HG02943 (cell line): ENCODE data around the gene PHTF1.
"Not testable (repeated sequence)": the region's sequence is repeated elsewhere in the genome, so short reads cannot be mapped to it uniquely, and the experiment has no call there.

Experiments used
- ATAC-seq: cut with Tn5 transposase; IDR thresholded peaks from one replicate; pipeline ENCODE4 v1.9.1; 2021; ENCODE audit warnings: mild to moderate bottlenecking, low read depth, moderate library complexity; ENCODE audit not compliant: unreplicated experiment

The PHTF1 gene

DNA sequence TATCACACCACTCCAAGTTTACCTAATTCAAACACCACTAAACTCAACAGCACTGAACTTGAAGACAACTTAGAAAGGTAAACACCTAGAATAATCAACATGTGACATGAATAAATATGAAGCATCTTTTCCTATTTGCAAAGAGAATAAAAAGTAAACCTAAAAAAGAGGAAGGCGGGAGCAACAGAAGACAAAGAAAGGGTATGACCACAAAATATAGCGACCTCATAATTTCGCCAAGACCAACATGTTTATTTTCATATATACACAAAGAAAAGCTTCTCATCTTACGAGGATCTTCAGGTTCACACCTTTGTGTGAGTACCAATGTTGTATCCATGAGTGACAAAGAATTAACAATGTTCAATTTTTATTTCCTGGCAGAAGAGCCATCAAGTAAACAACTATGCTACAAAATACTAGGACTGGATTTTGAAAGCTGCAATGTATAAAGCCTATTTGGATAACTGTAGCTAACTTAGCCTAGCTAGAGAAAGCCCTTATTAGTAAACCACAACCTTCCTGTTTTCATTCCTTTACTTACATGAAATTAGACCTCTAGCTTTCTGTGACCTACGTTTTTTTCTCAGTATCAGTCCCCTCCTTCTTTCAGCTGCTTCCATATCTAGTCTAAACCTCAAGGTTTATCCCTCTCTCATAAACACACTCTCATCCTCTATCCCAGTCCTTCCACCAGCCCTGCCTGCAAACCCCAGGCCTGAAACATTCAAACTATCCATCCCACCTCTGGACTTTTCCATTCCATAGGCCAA is 21.3 kb upstream of the PHTF1 start:
- ATAC-seq = peak; percentile 45

- ATAC-seq = no peak
These were observed 20.3 kb upstream of the PHTF1 start for GRCh38 chr1:113779542-113779941.

- ATAC-seq = no peak
These were observed 18.3 kb upstream of the PHTF1 start for GRCh38 chr1:113777561-113777960.

GRCh38 chr1:113770031-113770430 is 10.7 kb upstream of the PHTF1 start:
- no peak for ATAC-seq

- no peak for ATAC-seq
These were observed 10.3 kb upstream of the PHTF1 start for GRCh38 chr1:113769601-113769970.

- no peak for ATAC-seq
These were observed 9.8 kb upstream of the PHTF1 start for GRCh38 chr1:113768916-113769600.

DNA sequence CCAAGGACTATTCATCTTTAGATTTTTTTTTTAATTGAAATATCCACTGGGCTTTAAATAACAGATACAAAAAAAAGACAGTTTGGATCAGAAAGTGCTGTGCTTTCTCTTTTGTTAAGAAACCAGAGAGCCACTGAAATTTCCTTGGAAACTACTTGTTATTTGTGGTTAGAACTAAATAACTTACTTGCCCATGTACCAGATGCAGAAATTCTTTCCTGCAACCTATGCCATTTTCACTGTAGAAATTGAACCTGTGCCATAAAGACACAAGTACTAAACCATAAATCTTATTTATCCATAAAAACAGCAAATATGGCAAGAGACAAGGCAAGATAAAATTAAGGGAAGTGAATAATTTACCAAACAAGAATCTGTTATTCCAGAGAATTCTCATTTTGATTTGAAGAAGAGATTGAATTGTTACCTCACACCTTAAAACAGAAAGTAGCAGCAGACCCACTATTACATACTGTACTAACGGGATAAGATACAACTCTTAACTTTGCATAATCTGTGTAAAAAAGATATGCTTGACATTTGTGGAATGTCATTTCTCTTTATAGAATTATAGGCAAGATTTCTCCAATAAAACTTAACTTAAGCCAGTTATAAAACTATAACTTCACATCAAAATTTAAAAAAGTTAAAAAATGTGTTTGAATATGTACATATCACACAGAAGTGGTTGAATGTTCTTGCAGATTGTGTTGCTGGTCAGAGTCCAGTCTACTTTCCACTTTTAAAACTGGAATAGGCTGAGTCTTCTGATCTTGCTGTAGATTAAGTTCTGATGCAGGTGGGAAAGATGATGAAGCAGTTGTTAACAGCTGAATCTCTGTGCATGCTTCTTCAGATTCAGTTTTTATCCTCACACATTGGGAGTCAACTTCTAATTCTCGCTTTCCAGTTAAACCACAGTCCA is 6.3 kb upstream of the PHTF1 start:
- no peak for ATAC-seq

GRCh38 chr1:113763661-113764060 is 4.4 kb upstream of the PHTF1 start:
- no peak for ATAC-seq

DNA sequence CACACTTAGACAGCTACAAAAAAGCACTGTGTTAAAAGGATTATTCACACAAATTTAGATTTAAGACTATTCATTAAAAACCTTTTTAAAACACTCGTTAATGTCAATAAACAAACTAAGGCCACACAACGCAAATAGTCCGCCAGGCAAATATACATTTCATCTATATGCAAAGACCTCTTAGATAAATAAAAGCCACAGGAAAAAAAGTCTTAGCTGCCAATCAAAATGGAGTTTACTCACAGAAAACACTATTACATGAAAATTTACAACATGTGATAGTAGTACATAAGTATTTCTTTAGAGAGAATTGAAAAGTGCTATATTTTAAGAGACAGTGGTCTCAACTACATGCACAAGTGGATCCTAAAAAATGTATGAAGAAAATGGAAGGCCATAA is 2.7 kb upstream of the PHTF1 start:
- no peak for ATAC-seq

DNA sequence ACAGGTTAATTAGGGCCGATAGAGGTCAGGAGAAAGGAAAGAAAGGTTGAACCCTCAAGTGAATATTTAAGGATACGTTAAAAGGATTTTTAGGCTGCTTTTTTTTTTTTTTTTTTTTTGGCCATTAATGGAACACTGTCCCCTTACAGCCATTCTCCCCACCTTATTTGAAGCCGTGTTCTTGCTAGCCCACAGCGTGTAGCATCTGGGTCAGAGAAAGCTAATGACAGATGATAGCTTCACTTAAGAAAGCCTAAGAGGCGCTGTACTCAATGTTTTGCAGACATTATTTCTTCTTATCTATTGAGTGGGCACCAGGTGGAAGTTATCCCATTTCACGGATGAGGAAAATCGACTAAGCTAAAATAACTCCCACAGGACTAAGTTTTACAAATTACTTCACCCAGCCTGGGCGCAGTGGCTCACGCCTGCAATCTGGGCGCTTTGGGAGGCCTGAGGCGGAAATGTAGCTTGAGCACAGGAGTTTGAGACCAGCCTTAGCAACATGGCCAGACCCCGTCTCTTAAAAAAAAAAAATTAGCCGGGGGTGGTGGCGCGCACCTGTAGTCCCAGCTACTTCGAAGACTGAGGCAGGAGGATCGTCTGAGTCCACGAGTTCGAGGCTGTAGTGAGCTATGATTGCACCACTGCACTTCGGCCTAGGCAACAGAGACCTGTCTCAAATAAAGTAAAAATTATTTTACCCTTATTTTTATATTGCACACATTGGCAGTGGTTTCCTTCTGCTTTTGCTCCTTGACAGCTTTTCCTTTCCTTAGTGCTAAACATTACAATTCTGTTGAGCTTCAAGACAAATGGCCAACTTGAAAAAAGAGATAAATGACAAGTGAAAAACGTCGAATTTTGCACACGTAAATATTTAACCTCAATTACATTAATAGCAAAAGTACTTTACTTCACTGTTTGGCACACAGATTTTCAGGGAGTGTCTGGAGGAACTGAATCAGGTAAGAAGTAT is 1.1 kb upstream of the PHTF1 start:
- no peak for ATAC-seq

DNA sequence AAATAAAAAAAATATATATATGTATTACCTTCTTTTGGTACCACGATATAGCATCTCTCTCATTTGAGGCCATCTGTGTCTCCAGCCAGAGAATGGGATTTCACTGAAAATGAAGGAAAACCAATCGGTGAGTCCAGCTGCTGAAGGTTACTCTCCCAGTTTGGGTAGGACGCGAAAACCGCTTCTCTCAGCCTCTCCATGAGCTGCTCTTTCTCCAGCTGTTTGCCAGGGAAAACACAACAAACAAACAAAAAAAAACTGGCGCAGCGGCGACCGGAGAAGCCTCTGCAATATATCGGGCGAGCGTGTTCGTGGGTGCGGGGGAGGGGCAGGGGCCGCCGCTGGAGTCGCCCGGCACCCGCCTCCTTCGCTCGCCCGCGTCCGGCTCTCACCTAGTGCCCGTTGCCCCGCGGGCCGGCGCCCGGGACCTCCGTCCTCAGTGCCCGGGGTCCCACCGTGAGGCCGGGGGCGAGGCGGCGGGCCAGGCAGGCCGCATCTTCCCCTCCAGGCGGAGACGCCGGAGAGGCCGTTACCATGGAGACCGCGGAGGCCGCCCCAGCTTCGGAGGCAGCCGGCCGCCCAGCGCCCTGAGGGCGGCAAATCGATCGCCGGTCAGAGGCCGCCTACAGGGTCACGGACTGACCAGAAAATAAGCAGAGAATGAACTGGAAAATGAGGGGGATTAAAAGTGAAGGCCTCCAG is 504 bp downstream of the PHTF1 start:
- peak; percentile 66 for ATAC-seq

- ATAC-seq = no peak
These were observed 2.8 kb downstream of the PHTF1 start for GRCh38 chr1:113756461-113756860.

- not testable (repeated sequence) for ATAC-seq
These were observed 6.0 kb downstream of the PHTF1 start for GRCh38 chr1:113753333-113753732.

DNA sequence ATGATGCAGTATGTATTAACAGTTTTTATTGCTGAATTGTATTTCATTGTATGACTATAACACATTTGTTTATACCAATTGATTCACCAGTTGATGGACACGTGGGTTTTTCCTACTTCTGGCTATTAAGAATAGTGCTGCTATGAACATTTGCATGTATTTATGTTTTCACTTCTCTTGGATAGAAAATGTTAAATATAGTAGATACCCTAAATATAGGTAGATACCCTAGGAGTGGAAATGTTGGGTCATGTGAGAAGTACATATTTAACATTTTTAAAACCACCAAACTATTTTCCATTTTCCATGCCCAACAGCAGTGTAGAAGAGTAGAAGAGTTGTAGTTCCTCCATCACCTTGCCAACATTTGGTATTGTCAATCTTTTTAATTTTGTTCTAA is 7.8 kb downstream of the PHTF1 start:
- no peak for ATAC-seq

- no peak for ATAC-seq
These were observed 8.2 kb downstream of the PHTF1 start for GRCh38 chr1:113751114-113751513.

GRCh38 chr1:113749402-113749801 is 9.9 kb downstream of the PHTF1 start:
- no peak for ATAC-seq

DNA sequence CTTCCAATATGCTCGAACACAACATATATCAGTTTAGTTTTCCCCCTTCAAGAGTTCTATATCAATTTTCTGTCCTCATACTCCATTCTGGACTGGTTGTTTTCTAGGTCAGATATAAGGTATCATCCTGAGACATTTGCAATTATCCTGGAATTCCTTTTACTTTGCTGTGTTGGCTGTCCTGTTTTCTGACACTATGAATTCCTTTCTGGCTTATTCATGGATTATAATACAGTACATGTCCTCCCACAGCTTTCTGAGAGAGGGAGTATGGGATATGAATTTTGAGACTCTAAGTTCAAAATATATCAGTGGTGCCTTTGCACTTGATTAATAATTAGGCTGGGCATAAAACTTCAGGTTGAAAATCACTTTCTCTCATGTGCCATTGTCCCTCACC is 11.9 kb downstream of the PHTF1 start:
- no peak for ATAC-seq

DNA sequence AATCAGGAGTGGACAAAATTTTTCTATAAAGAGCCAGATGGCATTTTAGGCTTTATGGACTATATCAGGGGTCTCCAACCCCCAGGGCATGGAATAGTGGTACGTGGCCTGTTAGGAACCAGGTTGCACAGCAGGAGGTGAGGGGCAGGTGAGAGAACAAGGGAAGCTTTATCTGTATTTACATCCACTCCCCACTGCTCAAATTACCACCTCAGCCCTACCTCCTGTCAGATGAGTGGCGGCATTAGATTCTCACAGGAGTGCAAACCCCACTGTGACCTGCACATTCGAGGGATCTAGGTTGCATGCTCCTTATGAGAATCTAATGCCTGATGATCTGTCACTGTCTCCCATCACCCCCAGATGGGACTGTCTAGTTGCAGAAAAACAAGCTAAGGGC is 13.9 kb downstream of the PHTF1 start:
- ATAC-seq = no peak

- no peak for ATAC-seq
These were observed 15.2 kb downstream of the PHTF1 start for GRCh38 chr1:113744114-113744513.
